ENCODE results near the gene NTSR1.

NTSR1 gene

DNA sequence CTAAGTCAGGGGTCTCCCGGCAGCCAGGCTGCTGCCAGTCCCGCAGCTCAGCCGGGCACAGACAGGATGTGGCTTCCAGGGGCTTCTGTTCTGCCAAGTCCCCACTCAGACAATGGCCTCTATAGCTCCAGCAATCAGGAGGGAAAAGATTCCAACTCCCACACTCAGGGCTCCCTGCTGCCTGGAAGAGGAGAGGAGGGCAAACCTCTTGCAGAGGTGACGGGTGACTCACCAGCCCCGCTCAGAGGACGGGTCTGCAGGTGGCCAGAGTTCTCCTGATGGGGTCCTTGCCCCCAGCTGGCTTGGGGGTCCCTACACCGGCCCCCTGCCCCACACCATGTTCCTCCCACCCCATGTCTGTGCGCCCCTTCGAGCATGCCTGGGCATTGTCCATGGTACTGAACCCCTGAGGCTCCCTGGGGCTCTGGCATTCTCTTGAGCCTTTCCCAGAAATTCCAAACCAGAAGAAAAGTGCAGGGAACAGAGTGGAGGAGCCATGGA, 32.6 kb downstream of the NTSR1 start:
- DNase-seq (ENCODE audit: low spot score), result no peak
- TF ChIP-seq, protein P1, sequence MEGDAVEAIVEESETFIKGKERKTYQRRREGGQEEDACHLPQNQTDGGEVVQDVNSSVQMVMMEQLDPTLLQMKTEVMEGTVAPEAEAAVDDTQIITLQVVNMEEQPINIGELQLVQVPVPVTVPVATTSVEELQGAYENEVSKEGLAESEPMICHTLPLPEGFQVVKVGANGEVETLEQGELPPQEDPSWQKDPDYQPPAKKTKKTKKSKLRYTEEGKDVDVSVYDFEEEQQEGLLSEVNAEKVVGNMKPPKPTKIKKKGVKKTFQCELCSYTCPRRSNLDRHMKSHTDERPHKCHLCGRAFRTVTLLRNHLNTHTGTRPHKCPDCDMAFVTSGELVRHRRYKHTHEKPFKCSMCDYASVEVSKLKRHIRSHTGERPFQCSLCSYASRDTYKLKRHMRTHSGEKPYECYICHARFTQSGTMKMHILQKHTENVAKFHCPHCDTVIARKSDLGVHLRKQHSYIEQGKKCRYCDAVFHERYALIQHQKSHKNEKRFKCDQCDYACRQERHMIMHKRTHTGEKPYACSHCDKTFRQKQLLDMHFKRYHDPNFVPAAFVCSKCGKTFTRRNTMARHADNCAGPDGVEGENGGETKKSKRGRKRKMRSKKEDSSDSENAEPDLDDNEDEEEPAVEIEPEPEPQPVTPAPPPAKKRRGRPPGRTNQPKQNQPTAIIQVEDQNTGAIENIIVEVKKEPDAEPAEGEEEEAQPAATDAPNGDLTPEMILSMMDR (IDR thresholded peaks at IDR 0.05), result no peak
- Histone ChIP-seq H3K4me3 (no peak overlapping the region), H3K27ac (peak overlapping the region in 1 of 2 donors; percentile 68)

DNA sequence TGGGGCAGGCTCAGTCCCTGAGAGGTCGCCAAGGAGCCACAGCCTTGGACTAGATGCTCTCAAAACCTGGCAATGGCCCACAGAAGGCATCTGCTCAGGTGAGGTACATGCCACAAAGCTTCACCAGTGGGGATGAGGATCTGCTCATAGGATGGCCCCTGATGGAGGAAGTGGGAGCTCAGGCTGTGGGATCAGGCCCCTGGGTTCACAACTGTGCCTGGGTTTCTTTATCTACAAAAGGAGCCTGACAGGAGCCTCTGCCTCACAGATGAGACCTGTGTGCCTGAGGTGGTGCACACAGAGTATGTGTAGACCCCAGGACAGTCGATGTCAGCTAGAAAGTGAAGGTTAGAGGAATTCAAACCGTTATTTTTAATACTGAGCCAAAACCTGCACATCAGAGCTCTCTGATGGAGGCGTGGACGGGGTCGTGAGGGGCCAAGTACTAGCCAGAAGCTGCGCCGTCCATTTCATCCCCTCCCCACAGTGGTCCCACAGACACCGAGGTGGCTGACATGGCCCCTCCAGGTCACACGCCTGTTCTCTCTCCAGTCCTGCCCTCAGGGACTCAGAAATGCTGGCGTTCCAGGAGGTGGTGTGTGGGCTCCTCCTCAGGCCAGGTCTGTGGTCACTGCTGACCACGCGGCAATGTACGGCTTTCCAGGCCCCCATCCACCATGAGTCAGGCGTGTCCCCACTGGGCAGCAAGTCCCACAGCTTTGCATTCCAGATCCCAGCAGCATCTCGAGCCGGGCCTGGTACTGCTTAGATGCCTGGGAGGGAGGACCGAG, 33.3 kb downstream of the NTSR1 start:
- DNase-seq (ENCODE audit: low spot score), result no peak
- no peak overlapping the region for H3K27ac ChIP-seq
- TF ChIP-seq, protein P1 (IDR thresholded peaks at IDR 0.05), result no peak
- no peak overlapping the region for H3K4me3 ChIP-seq

DNA sequence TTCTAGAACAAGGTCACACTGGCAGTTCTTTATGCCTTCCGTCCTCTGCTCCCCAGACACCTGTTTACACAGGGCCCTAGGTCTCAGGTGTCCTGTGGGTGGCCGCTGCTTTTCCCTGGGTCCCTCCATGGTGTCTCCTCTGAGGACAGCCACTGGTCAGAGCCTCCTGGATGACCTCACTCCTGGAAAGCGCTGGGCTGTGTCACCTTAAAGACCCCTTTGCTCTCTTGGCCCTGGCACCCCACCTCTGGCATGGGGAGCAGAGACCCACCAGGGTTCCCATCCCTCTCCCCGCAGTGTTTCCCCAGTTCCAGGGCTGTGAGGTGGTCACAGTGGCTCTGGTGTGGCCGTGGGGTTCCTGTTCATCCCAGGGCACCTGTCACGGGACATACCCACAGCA, 33.9 kb downstream of the NTSR1 start:
- no peak for DNase-seq (ENCODE audit: low spot score)
- no peak overlapping the region for H3K27ac ChIP-seq
- TF ChIP-seq, protein P1 (IDR thresholded peaks at IDR 0.05), result no peak
- no peak overlapping the region for H3K4me3 ChIP-seq

DNA sequence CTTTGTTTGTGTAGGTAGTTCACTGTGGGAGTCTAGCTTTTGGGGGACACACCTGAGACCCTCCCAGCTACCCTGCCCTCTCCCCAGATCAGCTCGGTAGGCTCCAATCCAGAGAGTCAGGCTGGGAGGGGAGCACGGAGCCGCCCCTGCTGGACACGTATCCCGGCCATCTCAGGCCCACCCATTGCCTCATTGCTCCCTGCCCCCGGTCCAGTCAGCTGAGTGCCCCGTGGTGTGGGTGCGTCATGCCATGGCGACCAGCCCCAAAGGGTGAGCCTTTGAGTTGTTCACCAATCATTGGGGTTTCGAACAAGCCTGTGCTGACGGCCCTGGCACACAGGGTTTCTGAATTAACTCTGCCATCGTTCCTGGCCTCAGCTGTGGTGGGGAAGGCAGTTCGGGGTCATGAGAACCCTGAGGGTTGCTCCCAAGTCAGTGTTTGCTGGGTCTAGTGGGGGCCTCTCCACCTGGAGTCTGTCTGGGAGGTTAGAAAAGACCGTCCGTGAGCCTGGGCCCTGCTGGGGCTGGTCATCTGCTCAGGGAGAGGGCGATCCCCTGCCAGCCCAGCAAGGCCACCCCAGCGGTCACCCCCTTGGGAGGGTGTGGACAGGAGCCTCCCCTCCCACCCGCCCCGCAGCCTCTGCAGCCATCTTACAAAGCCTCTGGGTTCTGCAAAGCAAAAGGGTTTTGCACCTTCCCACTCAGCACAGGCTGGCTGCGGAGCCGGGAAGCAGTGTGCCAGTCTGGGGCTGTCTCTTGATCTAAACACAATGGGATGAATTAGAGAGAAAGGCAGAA, 34.5 kb downstream of the NTSR1 start:
- DNase-seq (ENCODE audit: low spot score), result no peak
- H3K4me3 ChIP-seq, result no peak overlapping the region
- H3K27ac ChIP-seq, result no peak overlapping the region
- TF ChIP-seq, protein P1 (IDR thresholded peaks at IDR 0.05), result no peak

DNA sequence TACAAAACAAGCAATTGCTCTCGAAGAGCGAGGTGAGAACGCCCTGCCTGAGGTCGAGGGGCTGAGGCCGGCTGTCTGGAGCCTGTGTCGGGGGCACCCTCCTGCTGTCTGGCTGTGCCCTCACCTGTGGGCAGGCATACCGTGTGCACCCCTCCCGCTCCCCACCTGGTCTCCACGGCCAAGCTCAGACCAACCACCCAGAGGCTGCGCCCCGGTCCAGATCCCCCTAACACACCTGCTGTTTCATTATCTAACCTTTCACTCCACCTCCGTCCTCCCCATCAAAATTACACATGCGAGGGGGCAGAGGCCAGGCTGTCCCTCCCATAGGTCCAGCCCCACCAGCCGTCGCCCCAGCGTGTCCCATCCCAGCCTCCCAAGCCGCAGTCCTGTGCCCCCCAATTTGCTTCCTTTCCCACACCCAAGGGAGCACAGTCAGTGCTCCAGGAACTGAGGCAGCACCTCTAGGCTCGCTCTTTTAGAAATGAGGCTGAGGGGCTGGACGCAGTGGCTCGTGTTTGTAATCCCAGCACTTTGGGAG, 35.2 kb downstream of the NTSR1 start:
- H3K4me3 ChIP-seq, result no peak overlapping the region
- no peak for DNase-seq (ENCODE audit: low spot score)
- H3K27ac ChIP-seq, result no peak overlapping the region
- TF ChIP-seq, protein P1 (IDR thresholded peaks at IDR 0.05), result no peak

DNA sequence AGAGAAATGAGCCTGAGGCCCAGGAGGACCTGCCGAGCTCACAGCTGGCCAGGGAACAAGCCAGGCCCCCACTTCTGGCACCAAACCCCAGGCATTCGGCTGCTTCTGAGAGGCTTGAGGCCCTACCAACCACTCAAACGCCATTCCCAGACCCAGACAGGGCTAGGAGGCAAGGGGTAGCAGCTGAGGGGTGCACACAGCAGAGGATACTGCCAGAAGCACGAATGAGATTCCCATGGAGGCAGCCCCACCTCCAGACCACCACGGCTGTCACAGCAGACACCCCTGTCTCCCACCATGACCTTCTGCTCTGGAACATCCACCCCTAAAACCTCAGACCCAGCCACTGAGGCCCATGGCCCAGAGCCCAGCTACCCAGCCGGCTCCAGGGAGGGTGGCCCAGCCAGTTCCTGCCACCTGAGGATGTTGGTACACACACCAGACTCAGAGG, 36.1 kb downstream of the NTSR1 start:
- DNase-seq (ENCODE audit: low spot score), result no peak
- TF ChIP-seq, protein P1 (IDR thresholded peaks at IDR 0.05), result no peak
- no peak overlapping the region for H3K4me3 ChIP-seq
- no peak overlapping the region for H3K27ac ChIP-seq

All from coronary artery (tissue), 2 donors.